GM20431 (cell line): ENCODE results near the gene RAB11FIP4.

ENCODE experiments used
- in situ Hi-C: fragments of 300-500 bp; cut with MseI, MboI; formaldehyde crosslinking; loops from one replicate; pipeline ENCODE4 v1.15.0; 2020; ENCODE audit warnings: low sequenced_read_pairs; ENCODE audit not compliant: unreplicated experiment

The RAB11FIP4 gene

GRCh38 chr17:31385428-31386285 lies 5.8 kb upstream of the RAB11FIP4 start:
- in situ Hi-C loops = no loop called here

- in situ Hi-C loops = no loop called here
Measured at GRCh38 chr17:31386542-31387075, 4.9 kb upstream of the RAB11FIP4 start.

GRCh38 chr17:31387438-31387837 lies 4.0 kb upstream of the RAB11FIP4 start:
- in situ Hi-C loops = no loop called here

GRCh38 chr17:31388351-31388750 lies 3.1 kb upstream of the RAB11FIP4 start:
- in situ Hi-C loops = no loop called here

DNA sequence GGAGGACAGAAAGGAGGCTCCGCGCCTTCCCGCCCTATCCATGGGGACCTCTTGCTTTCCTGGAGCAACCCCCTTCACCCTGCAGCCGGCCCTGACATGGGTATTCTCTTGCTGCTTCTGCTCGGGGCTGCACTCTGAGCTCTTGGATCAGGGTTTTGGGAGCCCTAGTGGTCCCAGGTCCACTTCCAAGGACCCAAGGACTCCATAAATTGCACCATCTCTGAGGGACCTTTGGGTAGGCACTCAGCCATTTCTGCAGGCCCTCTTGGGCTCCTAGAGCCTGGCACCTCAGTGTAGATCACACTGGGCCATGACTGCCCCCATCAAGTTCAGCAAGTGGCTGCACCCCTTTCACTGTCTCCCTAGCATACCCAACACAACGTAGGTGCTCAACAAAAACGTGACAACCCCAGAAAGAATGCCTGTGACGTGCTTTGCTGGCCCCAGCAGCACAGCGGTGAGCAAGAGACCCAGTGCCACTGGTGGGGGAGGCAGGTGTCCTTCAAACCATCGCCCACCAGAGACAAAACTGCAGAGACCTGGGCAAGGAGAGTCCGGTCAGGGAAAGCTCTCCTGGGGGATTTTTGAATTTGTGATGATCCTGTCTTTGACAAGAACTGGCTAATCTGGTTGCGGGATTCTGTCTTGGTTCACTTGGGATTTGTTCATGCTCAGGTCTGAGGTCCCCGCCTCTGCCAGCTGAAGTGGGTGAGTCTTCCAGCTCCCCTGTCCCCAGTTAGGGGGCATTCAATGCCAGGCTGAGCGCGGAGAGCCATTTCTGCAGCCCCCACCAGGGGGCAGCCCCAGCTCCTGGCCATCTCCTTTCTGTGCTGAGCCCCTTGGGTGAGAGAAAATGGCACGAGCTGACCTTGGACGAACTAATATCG lies 2.5 kb upstream of the RAB11FIP4 start:
- in situ Hi-C loops = no loop called here

- in situ Hi-C loops = no loop called here
Measured at GRCh38 chr17:31389657-31390381, 1.7 kb upstream of the RAB11FIP4 start.

DNA sequence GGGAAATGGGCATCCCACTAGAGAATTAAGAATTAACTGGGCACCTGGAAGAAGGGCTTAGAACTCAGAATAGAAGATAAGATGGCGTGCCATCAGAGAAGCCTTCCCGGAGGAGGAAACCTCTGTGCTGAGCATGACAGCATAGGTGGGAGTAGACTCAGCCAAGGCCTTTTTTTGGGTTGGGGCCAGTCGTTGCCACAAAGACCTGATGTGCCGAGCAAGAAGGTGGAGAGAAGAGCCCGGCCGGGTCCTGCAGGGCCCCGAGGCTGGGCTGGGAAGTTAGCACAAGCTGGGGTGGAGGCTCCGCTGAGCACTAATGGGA lies 1.1 kb upstream of the RAB11FIP4 start:
- in situ Hi-C loops = no loop called here

DNA sequence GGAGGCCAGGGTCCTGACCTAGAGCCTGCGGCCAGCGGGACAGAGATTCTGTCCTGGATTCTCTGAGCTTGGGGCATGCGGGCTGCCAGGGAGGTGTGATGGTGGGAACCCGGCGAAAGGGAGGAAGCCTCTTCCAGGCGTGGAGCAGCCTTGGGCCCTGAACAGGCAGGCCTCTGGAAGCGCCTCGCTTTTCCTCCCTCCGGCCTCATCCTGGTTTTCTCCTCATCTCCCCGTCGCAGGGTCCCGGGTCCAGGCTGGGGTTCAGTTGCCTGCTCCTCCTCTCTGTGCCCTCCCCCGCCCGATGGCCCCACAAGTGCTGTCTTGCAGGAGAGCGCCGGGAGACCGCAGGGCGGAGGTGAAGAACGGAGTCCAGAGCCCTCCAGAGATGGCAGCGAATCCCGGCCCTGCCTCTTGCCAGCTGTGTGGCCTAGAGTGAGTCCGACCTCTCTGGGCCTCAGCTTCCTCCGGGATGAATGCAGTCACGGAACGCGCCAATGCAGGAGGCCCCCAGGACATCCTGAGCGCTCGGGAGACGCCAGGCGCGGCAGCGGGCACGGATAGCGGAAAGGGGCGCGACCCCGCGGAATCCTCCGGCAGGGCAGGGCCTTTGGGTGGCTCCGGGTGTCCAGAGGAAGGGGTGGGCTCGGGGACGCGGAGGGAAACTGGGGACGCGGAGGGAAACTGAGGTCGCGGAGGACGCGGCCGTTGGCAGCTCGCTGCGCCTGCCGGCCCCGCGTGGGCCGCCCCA lies 553 bp upstream of the RAB11FIP4 start:
- in situ Hi-C loops = no loop called here

DNA sequence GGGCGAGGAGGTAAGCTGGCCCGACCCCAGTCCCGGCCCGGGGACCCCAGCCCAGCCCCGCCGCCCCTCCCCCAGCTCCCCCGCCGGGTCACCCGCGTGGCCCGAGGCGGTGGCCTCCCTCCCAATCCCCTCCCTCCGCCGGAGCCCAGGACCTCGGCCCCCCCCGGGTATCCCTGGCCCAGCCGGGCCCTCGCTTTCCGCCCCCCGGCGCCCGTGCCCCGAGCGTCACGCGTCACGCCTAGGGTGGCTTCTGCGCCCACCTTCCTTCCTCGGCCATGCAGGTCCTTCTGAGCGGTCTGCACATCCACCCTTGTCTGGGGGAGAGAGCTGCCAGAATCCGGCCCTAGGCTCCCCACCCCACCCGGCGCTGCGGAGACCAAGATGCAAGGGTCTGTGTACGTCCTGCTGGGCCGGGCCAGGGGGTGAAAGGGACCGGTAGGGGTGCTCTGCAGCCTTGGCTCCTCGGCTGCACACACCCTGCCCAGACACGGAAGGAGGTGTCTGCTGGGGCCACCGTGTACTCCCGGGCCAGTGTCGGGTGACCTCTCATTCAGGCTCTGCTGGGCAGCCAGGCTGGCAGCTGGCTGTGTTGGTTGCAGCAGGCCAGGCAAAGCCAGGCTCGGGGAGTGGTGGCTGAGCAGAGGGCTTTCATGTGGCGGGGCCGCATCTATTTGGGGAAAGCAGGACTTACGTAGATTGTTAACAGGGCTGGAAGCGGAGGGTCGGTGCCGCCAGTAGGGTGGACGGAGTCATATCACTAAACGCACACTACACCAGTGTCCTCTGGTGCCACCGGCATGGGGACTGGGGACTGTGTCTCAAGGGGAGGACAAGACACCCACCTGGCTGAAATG lies 754 bp downstream of the RAB11FIP4 start:
- in situ Hi-C loops = no loop called here

GRCh38 chr17:31392856-31393748 lies 1.6 kb downstream of the RAB11FIP4 start:
- in situ Hi-C loops = no loop called here

GRCh38 chr17:31393749-31394146 lies 2.3 kb downstream of the RAB11FIP4 start:
- in situ Hi-C loops = no loop called here

DNA sequence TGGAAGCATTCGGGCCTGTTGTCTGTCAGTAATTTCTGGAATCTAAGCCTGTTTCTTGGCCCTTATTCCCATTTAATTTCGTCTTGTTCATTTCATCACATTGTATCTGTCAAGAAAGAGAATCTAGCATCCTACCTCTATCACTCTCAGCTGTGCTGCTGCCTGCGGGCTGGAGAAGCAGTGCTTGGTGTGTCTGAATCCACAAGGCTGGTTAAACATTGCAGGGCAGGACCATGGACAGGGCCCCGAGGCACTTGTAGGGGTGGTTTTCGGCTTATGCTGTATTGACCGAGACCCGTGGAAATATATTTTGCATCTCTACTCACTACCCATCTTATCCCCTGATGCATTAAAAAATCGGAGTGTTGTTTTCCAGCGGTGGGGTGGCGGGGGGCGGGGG lies 3.1 kb downstream of the RAB11FIP4 start:
- in situ Hi-C loops = no loop called here

DNA sequence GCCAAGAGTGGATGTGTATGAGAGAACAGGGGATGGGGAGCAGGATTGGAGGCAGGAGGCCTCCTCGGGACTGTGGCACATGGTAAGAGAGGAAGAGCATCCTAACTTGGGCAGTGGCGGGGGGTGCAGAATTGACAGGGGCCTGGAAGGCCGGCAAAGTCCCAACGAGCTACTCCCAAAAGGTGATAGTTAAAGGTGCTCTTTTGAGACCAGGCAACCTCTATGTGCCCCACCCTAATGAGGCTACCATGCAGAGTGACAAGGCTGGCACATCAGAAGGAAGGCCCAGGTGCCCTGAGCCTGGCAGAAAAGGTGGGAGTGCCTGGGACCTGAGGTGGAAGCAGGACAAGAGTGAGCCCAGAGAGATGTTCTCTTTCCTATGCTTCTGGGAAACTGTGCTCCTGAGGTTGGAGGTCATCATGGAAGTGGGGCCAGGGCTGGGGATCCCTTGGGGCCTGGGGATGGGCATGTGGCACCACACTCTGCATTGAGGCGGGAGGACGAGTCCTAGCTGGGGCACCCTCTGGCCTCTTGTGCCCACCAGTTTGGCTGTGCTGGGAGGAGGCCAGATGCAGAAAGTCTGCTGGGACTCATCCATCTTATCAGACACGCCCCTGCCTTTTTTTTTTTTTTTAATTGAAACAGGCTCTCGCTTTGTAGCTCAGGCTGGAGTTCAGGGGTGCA lies 5.9 kb downstream of the RAB11FIP4 start:
- in situ Hi-C loops = no loop called here

DNA sequence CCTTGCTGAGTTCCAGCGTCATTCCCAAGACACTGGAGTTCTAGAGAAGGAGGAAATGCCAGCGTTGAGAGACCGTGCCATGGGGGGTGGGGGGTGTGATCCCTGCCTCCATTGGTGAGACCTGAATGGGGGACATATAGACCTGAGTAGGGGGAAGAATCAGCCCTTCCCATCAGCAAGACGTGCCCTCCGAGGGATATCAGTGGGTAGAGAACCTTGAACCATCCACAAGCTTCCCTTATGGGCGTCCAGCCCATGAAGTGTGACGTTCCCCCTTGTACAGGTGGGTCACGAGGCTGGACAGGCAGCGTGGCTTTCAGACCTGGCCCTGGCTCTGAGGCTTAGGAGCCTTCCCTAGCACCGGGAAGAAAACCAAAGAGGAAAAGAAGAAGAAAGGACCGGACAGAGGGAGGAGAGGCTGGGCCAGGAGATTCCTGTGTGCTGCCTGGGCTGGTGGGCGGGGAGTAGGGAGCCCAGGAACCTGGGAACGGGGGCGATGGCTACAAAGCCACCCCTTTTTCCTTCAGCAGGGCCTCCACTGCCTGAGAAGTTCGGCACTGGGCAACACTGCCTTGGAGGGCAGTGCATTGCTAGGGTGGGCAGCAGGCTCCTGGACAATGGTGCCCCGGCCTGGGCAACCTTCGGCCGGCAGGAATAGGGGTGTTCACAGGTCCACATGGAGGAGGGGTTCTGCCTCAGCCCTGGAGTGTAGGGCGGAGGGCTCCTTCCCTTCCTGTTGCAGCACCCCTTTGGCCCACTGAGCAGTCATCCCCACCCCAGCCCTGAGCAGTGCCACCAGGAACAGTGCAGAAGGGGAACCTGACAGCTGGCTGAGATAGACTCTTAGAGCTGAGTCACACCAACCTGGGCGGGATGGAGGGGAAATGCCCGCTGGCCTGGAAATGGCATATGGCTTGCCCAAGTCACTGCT lies 7.2 kb downstream of the RAB11FIP4 start:
- in situ Hi-C loops = no loop called here

DNA sequence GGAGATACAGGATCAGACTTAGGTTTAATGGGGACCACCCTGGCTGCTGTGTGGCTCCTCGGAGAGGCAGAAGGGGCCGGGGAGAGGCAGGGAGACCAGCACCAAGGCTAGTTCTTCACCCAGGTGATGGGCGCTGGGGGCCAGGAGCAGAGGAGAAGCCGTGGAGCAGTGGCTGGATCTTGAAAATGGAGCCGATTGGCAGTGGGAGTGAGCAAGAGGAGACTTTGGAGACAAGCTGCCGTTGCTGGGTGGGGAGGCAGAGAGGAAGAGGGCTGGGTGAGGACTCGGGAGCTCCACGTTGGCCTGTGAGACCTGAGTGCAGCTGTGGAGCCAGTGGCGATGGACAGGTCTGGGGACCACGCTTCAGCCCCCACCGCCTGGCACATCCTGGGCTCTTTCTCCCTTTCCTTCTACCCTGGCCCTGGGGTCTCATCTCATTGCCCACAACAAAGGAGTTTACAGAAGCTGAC lies 9.0 kb downstream of the RAB11FIP4 start:
- in situ Hi-C loops = no loop called here
